PC-3 (cell line): Measurements from ENCODE around the gene TMEM81.

ENCODE experiments used
- CTCF ChIP-seq: fragments of 300-600 bp; sonication (generic); conservative IDR thresholded peaks from 2 replicates; pipeline ENCODE4 v1.5.1; 2017; ENCODE audit warnings: antibody characterized with exemption, low read depth, mild to moderate bottlenecking, low read length
- EZH2 ChIP-seq: fragments of 300-600 bp; sonication (generic); IDR thresholded peaks from one replicate; pipeline ENCODE4 v1.6.1; 2017; ENCODE audit warnings: antibody characterized with exemption, mild to moderate bottlenecking, low read length; ENCODE audit not compliant: unreplicated experiment

GRCh38 chr1:205071801-205072200 lies 12.5 kb downstream of the TMEM81 start:
- no peak for TF ChIP-seq CTCF
- no peak for TF ChIP-seq EZH2
